GM19099 (cell line): ENCODE data around the gene PAK5.

Experiments
- POLR2A ChIP-seq: IDR thresholded peaks from 3 replicates; pipeline ENCODE4 v1.6.1; 2011; ENCODE audit warnings: low read depth; ENCODE audit not compliant: insufficient read length; ENCODE audit errors: extremely low read depth

The PAK5 gene

DNA sequence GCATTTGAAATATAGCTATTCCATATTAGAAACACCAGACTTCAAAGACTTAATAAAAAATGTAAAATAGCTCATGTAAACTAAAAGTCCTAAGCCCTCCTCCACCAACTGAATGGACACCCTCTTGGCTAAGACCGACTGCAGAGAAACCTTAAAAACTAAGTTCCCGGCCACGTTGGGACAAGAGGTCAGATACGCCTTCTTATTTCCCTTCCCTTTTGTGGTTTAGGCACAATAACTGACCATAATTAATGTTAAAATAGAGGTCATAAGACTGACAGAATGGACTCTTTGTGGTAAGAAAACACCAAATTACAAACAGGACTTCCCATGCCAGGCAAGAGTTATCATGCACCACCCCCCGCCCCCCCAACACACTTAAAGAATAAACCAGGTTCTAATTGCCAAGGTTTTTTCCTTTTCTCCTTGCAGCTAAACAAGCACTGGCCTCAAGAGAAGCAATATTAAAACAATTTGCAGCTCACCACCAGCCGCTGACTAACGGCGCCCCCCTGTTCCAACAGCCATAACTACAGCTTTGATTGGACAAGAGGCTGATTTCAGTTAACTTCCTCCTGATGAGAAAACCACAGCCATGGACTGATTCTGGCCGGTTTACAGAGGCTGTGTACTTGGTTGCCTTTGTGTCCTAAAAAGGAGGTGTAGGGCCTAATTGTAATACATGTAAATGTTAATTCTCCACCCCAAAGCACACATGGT lies 335.2 kb downstream of the PAK5 start:
- no peak for TF ChIP-seq POLR2A

DNA sequence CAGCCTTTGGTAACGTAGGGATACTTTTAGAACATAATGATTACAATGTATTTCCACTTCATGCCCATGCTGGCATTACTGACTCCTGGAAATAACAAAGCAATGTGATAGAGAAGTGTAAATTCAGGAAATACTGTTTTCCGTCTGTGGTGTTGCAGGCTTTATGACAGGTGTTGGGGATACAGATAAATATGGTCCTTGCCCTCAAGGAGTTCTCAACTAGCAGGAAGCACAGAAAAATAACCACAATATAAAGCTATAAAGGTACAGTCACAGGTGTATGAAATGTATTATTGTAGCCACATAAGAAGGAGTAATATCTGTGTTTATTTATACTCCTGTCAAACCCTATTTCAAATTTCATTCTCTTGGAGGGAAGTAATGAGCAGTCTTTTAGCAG lies 337.4 kb downstream of the PAK5 start:
- no peak for TF ChIP-seq POLR2A

DNA sequence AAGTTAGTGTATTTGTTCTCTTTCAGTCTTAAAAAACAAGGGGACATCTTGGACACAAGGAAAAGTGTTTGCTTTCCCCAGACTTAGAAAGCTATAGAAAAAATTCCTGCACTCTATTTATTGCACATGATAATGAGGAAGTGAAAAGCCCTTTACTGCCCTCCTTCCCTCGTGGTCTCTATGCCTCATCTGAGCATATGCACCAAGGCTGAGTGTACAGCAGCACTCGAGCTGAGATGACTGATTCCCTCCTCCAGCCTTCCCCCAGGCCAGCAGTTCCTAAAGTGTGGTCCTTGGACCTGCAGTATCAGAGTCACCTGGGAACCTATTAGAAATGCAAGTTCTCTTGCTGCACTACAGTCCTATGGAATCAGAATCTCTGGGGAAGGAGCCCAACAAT lies 338.8 kb downstream of the PAK5 start:
- TF ChIP-seq POLR2A, result no peak

DNA sequence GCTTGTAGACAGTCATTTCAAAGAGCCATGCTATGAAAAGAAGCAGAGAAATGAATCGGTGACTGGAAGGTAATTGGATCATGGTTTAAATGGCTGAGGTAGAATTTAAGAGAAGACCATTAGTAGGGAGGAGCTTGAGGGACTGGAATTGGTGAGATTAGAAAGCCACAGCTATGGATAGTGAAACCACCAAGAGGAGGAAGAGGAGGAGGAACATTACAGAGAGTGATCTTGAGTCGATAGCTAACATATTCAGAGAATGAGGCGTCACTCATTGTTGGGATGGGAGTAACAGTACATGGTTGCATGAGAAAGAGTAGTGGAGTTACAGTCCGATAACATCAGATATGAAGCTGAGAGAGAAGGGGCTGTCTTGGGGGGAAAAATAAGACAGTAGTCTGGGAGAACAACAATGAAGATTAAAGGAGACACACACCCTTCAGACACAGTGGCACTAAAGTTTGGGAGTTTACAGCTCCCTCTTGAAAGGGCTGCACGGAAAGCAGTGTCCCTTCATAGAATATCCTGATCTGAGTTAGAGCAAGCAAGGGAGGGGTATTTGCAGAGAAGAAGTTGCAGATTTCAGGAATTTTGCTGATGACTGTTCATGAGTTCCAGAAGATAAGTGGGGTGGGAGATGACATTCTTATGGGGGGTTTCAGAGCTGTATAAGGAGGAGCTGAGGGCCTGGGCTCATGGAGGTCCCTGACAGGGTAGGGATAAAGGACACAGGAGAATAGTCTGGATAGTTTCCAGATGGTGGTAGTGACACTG lies 339.6 kb downstream of the PAK5 start:
- TF ChIP-seq POLR2A, result no peak

DNA sequence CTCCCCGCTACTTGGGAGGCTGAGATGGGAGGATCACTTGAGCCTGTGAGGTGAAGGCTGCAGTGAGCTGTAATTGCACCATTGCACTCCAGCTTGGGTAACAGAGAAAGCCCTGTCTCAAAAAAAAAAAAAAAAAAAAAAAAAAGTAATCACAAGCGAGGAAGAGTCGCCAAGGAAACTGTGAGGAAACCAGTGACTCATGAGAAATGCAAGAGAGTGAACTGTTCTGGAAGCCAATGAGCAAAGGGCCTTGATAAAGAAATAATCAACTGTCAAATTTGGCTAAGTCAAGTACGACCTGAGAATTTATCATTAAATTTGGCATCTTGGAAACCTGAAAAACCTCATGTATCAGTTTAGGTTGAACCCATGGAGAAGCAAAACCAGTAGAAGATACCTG lies 340.6 kb downstream of the PAK5 start:
- TF ChIP-seq POLR2A, result no peak

DNA sequence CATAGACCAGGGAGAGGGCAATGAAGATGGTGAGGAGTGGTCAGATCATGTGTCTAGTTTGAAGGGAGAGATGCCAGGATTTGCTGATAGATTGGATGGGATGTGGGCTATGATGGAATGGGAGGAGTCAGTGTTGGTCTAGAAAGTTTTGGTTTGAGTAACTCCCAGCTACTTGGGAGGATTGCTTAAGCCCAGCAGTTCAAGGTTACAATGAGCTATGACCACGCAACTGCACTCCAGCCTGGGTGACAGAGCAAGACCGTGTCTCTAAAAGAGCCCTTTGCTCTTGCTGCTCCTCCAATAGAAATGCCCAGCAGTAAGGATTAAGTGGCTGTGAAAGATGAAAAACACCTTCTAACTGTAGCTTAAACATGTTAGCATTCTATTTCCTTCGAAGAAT lies 342.7 kb downstream of the PAK5 start:
- TF ChIP-seq POLR2A, result no peak

DNA sequence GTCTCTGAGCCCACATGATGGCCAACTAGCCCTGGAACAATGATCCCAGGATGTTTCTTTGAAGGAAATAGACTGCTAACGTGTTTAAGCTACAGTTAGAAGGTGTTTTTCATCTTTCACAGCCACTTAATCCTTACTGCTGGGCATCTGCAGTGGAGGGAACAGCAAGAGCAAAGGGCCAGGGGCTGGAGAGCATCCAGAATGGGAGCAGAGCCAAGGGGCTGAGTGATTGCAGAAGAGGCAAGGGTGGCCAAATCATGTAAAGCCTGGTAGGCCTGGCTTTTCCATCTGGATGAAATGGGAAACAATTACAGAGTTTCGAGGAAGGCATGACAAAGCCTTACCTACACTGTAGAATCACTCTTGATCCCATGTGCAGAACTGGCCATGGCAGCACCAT lies 343.2 kb downstream of the PAK5 start:
- no peak for TF ChIP-seq POLR2A

DNA sequence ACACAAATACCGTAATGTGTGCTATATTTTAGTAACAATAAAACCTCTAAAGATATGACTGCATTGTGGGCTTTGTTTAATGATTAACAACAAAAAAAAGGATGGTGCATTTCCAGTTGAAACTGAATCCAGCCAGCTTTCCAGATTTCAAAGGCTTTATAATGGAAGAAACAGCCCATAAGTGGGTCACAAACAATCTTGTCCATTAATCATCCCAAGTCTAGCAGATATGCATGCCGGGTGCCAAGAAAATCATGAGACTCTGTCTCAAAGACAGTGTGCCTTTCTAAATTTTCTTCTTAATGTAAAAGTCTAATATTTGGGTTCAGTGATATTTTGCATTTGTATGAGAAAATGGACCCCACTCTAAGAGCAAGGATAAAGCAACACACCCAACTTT lies 345.1 kb downstream of the PAK5 start:
- no peak for TF ChIP-seq POLR2A

DNA sequence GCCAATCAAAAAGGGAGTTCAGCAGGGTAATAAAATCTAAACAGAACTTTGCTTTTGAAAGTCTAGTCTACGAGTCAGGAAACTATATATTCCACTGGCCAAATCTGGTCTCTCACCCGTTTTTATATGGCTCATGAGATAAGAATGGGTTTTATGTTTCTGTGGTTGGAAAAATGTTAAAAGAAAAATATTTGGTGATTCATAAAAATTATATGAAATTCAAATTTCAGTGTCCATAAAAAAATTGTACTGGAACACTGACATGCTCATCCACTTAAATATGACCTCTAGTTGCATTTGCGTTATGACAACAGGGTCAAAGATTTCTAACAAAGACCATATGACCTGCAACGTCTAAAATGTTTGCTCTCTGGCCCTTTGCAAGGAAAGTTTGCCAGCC lies 346.8 kb downstream of the PAK5 start:
- TF ChIP-seq POLR2A, result no peak

DNA sequence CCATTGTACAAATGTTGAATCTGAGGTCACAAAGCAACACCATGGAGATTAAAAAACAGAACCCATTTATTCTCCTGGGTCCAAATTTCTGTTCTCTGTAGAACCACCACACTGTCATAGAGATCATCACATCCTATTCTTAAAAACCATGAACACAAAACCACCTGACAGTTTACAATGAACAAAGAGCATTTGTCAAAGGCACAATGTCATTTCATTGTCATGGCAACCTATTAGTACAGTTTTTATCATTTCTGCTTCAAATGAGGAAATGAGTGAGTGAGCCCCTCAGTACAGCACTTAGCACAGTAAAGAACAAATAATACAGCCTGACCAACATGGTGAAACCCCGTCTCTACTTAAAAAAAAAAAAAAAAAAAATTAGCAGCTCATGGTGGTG lies 347.6 kb downstream of the PAK5 start:
- TF ChIP-seq POLR2A, result no peak

DNA sequence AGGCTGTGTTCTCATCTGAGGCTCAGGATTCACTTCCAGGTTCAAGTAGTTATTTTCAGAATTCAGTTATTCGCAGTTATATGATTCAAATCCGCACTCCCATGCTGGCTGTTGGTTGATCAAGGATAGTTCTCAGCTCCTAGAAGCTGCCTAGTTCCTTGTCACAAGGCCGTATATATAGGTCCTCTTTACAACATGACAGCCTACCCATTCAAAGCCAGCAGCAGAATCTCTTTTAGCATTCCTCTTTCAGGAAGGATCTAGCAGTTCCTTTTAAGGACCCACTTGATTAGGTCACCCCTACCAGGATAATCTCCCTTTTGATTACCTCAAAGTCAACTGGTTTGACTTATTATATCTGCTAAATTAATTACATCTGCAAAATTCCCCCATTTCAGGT lies 348.2 kb downstream of the PAK5 start:
- TF ChIP-seq POLR2A, result no peak

DNA sequence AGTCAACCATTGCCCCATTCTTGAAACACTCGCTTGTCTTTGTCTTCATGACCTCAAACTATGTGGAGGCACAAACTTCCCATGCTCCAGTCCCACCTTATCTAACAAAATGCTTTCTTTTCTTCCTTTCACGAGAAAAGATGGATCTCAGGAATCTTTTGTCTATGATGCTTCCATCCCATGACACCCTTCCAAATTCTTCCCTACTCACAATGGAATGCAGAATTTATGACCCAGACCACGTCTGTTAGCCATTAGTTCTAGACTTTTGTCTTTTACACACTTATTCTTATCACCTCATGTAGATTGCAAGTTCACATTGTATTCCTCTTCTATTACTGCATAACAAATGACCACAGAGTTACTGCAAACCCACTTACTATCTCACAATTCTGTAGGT lies 348.7 kb downstream of the PAK5 start:
- no peak for TF ChIP-seq POLR2A

DNA sequence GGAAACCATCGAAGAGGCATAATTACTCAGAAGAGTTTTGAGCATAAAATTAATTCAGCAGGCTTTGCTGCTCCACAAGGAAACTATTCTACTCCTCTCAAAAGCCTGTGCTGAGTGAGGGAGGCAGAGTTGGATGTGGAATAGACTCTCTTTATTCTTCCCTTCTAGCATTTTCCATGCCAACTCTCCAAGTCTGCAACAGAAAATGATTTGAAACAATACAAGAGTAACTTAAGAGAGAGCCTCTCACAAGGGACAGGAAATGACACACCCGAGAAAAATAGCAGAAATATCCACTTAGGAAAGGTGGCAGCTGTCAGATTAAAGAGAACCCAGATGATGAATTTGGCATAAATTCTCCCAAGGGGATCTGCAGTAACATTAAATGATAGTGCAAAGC lies 350.8 kb downstream of the PAK5 start:
- TF ChIP-seq POLR2A, result no peak
